ENCODE data around the gene PTDSS2.

- TF ChIP-seq CTCF (conservative IDR thresholded peaks at IDR 0.05; ENCODE audit: low read length) = no peak
- TF ChIP-seq EZH2phosphoT487 (IDR thresholded peaks at IDR 0.05; ENCODE audit: borderline replicate concordance) = no peak
These were observed 41.3 kb downstream of the PTDSS2 start for GRCh38 chr11:491358-491757.
